NCI-H2107 treated with DMSO at 0.1 percent for 48 hours (cell line): ENCODE results near the gene HK2.

ENCODE experiments used
- DNase-seq: peaks from one replicate; lab custom pipeline; 2025; ENCODE audit not compliant: unreplicated experiment; lab: John Stamatoyannopoulos, UW

HK2 gene

GRCh38 chr2:74856599-74856998, 22.7 kb downstream of the HK2 start:
- no peak for DNase-seq

GRCh38 chr2:74857215-74857614, 23.3 kb downstream of the HK2 start:
- DNase-seq, result no peak

- DNase-seq, result no peak
Measured at GRCh38 chr2:74857725-74858124, 23.8 kb downstream of the HK2 start.

- DNase-seq, result no peak
Measured at GRCh38 chr2:74858281-74858680, 24.4 kb downstream of the HK2 start.

GRCh38 chr2:74860079-74860478, 26.2 kb downstream of the HK2 start:
- no peak for DNase-seq

GRCh38 chr2:74860521-74860920, 26.6 kb downstream of the HK2 start:
- no peak for DNase-seq

- no peak for DNase-seq
Measured at GRCh38 chr2:74861531-74861930, 27.6 kb downstream of the HK2 start.

- no peak for DNase-seq
Measured at GRCh38 chr2:74862020-74862964, 28.4 kb downstream of the HK2 start.

- no peak for DNase-seq
Measured at GRCh38 chr2:74863802-74864248, 29.9 kb downstream of the HK2 start.

GRCh38 chr2:74864728-74865722, 31.1 kb downstream of the HK2 start:
- DNase-seq, result no peak

- DNase-seq, result no peak
Measured at GRCh38 chr2:74865770-74866674, 32.1 kb downstream of the HK2 start.

GRCh38 chr2:74867841-74868658, 34.1 kb downstream of the HK2 start:
- no peak for DNase-seq

GRCh38 chr2:74869517-74869916, 35.6 kb downstream of the HK2 start:
- DNase-seq, result no peak

GRCh38 chr2:74870951-74871350, 37.0 kb downstream of the HK2 start:
- DNase-seq, result no peak

GRCh38 chr2:74871414-74871813, 37.5 kb downstream of the HK2 start:
- no peak for DNase-seq

- no peak for DNase-seq
Measured at GRCh38 chr2:74872389-74872836, 38.5 kb downstream of the HK2 start.

- DNase-seq, result no peak
Measured at GRCh38 chr2:74873012-74873665, 39.2 kb downstream of the HK2 start.

GRCh38 chr2:74873678-74874640, 40.0 kb downstream of the HK2 start:
- no peak for DNase-seq
